ENCODE measurements around the gene CYP17A1.

DNA sequence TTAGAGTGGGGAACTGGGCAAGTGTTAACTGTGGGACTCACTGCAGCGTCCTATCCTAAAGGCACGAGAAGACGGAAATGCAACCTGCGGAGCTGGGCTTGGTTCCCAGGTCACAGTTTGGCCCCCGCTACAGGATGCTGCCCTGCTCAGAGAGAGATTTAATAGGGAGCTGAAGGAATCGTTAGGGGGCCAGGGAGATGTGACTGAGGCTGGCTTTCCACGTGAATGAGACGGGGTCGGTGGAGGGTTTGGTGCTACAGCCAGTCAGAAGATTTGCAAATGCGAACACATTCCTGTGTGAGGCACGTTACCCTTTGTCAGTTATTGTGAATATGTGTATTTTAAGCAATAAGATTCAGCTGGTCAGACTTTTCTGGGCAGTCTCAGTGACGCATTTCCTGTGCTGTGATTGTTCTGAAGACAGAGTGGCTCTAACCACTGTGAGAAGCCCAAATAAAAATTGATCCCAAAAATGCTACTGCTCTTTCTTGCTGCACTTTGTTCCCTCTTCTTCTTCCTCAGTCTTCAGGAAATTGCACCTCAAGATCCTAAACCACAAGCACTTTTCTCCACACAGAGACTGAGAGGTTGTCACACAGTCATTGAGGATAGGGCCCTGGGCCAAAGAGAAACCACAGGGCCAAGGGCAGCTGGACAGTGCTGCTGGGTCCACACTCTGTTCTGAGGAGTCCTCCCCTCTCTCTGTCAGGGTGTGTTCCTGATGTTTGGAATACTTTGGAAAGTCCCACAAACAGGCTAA lies 21.2 kb downstream of the CYP17A1 start:
- peak in 1 of 2 donors; percentile 27 for TF ChIP-seq POLR2A (IDR thresholded peaks at IDR 0.05)
- TF ChIP-seq, protein P1, sequence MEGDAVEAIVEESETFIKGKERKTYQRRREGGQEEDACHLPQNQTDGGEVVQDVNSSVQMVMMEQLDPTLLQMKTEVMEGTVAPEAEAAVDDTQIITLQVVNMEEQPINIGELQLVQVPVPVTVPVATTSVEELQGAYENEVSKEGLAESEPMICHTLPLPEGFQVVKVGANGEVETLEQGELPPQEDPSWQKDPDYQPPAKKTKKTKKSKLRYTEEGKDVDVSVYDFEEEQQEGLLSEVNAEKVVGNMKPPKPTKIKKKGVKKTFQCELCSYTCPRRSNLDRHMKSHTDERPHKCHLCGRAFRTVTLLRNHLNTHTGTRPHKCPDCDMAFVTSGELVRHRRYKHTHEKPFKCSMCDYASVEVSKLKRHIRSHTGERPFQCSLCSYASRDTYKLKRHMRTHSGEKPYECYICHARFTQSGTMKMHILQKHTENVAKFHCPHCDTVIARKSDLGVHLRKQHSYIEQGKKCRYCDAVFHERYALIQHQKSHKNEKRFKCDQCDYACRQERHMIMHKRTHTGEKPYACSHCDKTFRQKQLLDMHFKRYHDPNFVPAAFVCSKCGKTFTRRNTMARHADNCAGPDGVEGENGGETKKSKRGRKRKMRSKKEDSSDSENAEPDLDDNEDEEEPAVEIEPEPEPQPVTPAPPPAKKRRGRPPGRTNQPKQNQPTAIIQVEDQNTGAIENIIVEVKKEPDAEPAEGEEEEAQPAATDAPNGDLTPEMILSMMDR (IDR thresholded peaks at IDR 0.05) = no peak
